Muscle layer of colon (tissue), 2 donors: ENCODE measurements around the gene MCAT.

Experiments
- H3K27ac ChIP-seq: one replicate; pipeline ENCODE4 v1.7.0; 2013; ENCODE audit warnings: low read depth, mild to moderate bottlenecking, low read length, moderate library complexity
- H3K27me3 ChIP-seq, 2 donors: one replicate each; pipeline ENCODE4 v1.7.0; 2013; ENCODE audit warnings: low read length in 2 of 2, mild to moderate bottlenecking in 2 of 2; ENCODE audit not compliant: insufficient read depth in 2 of 2, control insufficient read depth in 1 of 2
- H3K36me3 ChIP-seq: one replicate; pipeline ENCODE4 v1.7.0; 2013; ENCODE audit warnings: mild to moderate bottlenecking, low read length; ENCODE audit not compliant: insufficient read depth
- H3K4me1 ChIP-seq: one replicate; pipeline ENCODE4 v1.7.0; 2013; ENCODE audit warnings: mild to moderate bottlenecking, low read length; ENCODE audit not compliant: insufficient read depth
- H3K4me3 ChIP-seq, 2 donors: one replicate each; pipeline ENCODE4 v1.7.0; 2013; ENCODE audit warnings: low read length in 2 of 2, low read depth in 1 of 2, mild to moderate bottlenecking in 1 of 2, moderate library complexity in 1 of 2
- H3K9ac ChIP-seq: one replicate; pipeline ENCODE4 v1.7.0; 2013; ENCODE audit warnings: low read length
- H3K9me3 ChIP-seq: one replicate; pipeline ENCODE4 v1.7.0; 2013; ENCODE audit warnings: mild to moderate bottlenecking, low read length
- donor health status: abdominal sarcoma.
- donor health status: Adenocarcinoma of cecum.

MCAT gene

DNA sequence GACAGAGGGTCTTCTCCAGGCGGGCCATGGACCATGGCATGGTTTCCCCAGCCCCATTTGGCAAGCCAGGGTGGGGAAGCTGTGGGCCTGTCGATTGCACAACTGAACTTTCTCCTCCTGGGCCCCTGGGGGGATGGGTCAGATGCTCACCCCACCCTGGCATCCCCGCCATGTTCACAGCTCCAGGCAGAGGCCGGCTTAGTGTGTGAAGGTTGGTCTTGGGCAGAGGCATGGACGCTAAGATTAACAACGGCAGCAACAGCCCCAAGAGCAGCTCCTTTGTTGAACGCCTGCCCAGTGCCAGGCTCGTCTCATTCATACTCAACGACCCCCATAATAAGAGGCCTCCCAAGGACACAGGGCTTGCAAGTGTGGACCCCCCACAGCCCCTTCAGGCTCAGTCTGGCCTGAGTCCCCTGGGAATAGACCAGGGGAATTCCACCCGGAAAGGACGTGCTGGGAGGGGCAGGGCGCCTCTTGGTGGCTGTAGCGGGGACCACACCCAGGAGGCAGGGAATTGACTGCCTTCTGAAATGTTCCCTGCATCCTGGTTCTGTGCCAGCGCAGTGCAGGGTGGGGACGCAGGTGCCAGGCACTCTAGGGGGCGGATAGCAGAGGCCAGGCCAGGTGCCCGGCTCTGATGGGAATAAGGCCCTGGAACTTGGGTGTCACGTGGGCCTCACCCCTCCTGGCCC, 16.4 kb upstream of the MCAT start:
- Histone ChIP-seq H3K36me3 (no peaks in the 10 kb centered on the region), H3K27me3 (no peaks in the 10 kb centered on the region), H3K9me3 (no peaks in the 10 kb centered on the region), H3K4me3 (no peak overlapping the region), H3K4me1 (peaks cover 5% of the 10 kb centered on the region), H3K27ac (no peak overlapping the region), H3K9ac (no peak overlapping the region)

DNA sequence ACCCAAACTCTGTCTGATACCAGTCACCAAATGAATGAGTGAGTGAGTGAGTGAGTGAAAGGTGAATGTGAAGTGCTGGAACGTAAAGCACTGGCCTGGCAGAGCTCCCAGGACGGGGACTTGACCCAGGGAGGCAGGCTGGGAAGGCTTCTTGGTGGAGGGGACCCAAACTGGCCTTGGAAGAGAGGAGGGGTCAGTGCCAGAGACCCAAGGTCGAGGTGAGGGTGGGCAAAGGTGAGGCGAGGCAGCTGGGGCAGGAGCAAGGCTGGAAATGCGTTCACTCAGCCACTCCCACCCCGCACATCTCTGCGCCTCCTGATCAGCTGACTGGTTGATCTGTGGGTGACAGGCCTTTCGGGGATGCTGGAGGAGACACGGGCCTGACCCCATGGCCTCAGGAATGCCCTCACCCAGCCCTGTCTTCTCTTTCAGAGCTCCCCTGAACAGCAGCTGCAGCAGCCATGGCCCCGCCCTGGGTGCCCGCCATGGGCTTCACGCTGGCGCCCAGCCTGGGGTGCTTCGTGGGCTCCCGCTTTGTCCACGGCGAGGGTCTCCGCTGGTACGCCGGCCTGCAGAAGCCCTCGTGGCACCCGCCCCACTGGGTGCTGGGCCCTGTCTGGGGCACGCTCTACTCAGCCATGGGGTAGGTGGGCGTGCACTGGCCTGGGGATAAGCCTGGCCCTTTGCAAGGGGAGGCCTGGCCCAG, 15.7 kb upstream of the MCAT start:
- H3K9ac ChIP-seq: no peak overlapping the region
- H3K4me3 ChIP-seq: no peak overlapping the region
- no peaks in the 10 kb centered on the region for H3K27me3 ChIP-seq
- no peaks in the 10 kb centered on the region for H3K36me3 ChIP-seq
- peaks cover 5% of the 10 kb centered on the region for H3K4me1 ChIP-seq
- no peaks in the 10 kb centered on the region for H3K9me3 ChIP-seq
- no peak overlapping the region for H3K27ac ChIP-seq

DNA sequence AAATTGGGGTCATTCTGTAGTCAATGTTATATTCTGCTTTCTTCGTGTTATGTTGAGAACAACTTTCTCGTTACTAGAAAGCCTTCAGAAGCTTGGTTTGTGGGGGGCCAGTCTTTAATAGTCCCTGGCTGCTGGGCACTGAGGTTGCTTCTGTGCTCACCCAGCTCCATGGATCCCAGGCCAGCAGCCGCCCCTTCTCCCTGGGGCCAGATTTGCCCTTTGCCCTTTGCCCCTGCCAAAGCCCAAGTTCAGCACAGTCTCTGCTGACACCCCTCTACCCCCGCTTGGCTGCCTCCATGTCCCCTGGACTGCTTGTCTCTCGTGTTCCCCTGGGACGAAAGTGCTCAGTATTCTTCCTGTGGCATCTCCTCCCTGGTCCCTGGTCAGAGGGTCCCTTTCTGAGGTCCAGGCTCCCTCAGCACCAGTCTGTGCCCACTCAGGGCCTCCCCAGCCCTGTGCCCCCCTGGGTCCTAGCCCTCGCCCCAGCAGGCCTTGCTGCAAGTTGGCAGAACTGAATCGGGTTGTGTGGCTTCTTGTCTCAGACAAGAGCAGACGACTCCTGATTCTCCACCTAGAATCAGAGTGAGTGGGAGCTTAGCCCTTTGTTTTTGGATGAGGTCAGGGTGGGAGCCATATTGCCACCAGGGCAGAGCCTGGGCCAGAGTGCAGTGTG, 14.8 kb upstream of the MCAT start:
- H3K4me3 ChIP-seq: no peak overlapping the region
- H3K27ac ChIP-seq: no peak overlapping the region
- H3K36me3 ChIP-seq: no peaks in the 10 kb centered on the region
- no peaks in the 10 kb centered on the region for H3K4me1 ChIP-seq
- H3K9me3 ChIP-seq: no peaks in the 10 kb centered on the region
- no peak overlapping the region for H3K9ac ChIP-seq
- H3K27me3 ChIP-seq: no peaks in the 10 kb centered on the region

DNA sequence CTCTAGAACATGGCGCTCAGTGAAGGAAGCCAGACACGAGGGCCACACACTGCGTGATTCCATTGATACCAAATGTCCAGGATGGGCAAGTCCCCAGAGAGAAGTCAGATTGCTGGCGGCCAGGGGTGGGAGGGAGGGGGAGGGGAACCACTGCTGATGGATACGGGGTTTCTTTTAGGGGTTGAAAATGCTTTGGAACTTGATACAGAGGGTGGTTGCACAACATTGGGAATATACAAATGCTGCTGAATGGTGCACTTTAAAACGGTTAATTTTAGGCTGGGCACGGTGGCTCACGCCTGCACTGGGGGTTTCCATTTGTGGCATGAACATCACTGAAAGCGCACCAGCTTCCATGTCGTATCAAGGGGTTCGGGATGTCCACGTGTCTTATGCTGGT, 13.2 kb upstream of the MCAT start:
- Histone ChIP-seq H3K4me1 (peaks cover 4% of the 10 kb centered on the region), H3K27me3 (no peaks in the 10 kb centered on the region), H3K36me3 (no peaks in the 10 kb centered on the region), H3K4me3 (no peak overlapping the region), H3K27ac (no peak overlapping the region), H3K9me3 (no peaks in the 10 kb centered on the region), H3K9ac (no peak overlapping the region)

DNA sequence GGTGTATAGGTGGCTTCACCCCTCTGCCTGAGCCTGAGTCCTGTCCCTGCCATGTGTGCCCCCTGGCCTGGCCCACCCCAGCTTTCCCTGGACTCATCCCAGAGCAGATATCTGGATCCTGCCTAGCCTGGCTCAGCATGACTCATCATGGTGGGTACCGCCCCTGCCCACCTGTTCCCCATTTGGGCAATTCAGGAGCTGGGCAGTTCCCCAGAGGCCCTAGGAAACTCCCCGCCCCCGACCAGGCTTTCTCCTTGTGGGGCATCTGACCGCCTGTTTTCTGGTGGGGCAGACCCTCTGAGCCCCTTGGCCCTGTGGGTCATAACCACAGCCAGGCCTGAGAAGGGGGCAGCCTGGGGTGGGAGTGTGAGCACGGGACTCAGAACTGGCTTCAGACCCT, 12.6 kb upstream of the MCAT start:
- H3K9me3 ChIP-seq: no peaks in the 10 kb centered on the region
- no peak overlapping the region for H3K4me3 ChIP-seq
- H3K27me3 ChIP-seq: no peaks in the 10 kb centered on the region
- H3K27ac ChIP-seq: no peak overlapping the region
- H3K36me3 ChIP-seq: no peaks in the 10 kb centered on the region
- H3K9ac ChIP-seq: no peak overlapping the region
- H3K4me1 ChIP-seq: peaks cover 7% of the 10 kb centered on the region

DNA sequence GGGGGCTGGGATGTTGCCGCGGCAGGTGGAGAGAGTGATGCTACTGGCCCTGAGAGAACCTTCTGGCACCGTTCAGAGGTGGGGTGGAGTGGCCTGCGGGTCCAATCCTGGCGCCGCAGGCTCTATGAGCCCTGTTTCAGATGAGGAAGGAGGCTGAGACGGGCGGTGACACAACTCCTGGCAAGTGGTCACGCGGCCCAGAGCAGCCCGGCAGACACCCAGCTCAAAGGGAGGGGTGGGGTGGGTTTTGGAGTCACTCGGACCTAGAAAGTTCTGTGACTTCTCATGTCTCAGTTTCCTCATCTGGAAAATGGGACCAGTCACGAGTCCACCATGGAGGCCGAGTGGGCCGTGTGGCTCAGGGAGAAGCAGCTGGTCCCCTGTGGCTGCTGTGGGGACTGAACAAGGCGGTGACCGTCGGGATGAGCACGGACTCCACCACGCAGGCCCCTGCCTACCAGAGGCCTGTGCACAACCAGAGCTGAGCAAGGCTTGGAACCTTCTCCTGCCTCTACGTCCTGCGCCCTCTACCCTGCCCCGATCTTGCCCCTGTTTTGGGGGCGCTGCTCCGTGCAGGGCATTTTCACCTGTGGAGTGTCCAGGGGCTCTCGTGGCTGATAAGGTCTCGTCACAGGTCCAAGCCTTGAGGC, 11.8 kb upstream of the MCAT start:
- Histone ChIP-seq H3K27ac (no peak overlapping the region), H3K4me3 (no peak overlapping the region), H3K36me3 (no peaks in the 10 kb centered on the region), H3K27me3 (no peaks in the 10 kb centered on the region), H3K4me1 (peaks cover 12% of the 10 kb centered on the region), H3K9me3 (no peaks in the 10 kb centered on the region), H3K9ac (no peak overlapping the region)

DNA sequence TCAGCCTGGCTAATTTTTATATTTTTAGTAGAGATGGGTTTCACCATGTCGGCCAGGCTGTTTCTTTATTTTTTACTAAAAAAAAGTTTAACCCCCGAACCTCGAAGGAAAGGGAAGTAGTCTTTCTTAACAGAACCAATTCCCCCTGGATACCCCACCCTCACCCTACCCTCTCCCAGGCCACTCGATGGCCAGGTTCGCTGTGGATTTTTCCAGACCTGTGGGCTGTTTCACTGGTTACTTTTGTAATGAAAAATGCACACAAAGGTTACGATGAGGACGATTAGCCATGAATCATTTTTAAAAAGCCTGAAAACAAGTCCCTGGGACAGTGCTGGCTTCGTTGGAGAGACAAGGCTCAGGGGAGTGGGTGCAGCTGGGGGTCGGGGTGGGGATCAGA, 10.7 kb upstream of the MCAT start:
- Histone ChIP-seq H3K27ac (no peak overlapping the region), H3K9ac (no peak overlapping the region), H3K4me1 (peaks cover 12% of the 10 kb centered on the region)

DNA sequence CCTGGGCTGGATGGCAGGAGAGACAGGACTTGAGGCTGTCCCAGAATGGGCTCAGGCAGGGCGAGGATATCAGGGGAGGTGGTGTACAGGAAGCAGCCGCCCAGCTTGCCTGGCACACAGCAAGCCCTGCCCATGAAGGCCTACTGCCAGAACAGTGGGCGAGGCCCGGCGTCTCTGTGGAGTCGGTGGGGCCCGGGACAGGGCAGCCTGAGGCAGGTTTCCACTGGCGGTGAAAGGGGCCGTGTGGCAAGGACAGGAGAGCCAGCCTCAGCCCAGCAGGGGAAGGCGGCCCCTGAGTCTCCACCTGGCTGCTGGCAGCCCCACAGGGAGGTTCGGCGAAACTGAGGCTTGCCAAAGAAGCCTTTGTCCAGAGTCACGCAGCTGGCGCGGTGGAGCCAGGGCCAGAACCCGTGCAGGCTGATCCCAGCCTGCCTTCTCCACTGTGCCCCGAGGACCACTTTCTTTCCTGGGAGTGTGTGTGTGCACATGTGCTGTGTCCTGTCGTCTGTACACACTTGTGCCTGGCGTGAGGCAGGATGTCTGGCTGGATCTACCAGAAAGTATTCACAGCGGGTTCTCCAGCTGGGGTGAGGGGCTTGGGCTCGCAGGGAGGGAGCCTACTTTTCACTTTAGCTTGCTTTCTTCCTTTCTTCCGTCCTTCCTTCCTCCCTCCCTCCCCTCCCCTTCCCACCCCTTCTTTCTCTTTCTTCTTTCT, 9.3 kb upstream of the MCAT start:
- H3K27ac ChIP-seq: peak overlapping the region; percentile 75
- H3K9ac ChIP-seq: peak overlapping the region; percentile 54
- H3K27me3 ChIP-seq: no peaks in the 10 kb centered on the region
- H3K9me3 ChIP-seq: no peaks in the 10 kb centered on the region
- peak overlapping the region; percentile 74 to 84 for H3K4me3 ChIP-seq
- no peaks in the 10 kb centered on the region for H3K36me3 ChIP-seq
- peaks cover 12% of the 10 kb centered on the region for H3K4me1 ChIP-seq

More for the DNA sequence above, 10.7 kb upstream of the MCAT start:
- Histone ChIP-seq H3K27me3 (no peaks in the 10 kb centered on the region), H3K9me3 (no peaks in the 10 kb centered on the region), H3K4me3 (no peak overlapping the region), H3K36me3 (no peaks in the 10 kb centered on the region)

DNA sequence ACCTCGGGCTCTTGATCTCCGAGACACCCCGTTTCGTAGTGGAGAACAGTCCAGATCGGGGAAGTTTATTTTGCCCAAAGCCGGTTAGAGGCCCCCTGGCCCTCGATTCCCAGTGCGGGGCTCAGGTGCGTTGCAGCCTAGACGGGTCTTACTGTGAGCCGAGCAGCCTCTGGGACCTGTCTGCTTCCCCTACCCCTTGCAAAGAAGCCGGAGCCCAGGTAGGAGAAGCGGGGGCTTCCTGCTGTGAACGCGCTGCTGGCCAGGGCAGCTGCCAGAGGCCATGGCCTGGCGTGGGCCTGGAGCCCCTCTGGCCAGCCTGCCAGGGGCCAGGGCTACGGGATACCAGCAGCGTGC, 8.8 kb upstream of the MCAT start:
- no peaks in the 10 kb centered on the region for H3K9me3 ChIP-seq
- peak overlapping the region; percentile 54 for H3K9ac ChIP-seq
- H3K4me3 ChIP-seq: peak overlapping the region; percentile 74 to 84
- H3K4me1 ChIP-seq: peaks cover 12% of the 10 kb centered on the region
- no peaks in the 10 kb centered on the region for H3K27me3 ChIP-seq
- no peaks in the 10 kb centered on the region for H3K36me3 ChIP-seq
- peak overlapping the region; percentile 75 for H3K27ac ChIP-seq

DNA sequence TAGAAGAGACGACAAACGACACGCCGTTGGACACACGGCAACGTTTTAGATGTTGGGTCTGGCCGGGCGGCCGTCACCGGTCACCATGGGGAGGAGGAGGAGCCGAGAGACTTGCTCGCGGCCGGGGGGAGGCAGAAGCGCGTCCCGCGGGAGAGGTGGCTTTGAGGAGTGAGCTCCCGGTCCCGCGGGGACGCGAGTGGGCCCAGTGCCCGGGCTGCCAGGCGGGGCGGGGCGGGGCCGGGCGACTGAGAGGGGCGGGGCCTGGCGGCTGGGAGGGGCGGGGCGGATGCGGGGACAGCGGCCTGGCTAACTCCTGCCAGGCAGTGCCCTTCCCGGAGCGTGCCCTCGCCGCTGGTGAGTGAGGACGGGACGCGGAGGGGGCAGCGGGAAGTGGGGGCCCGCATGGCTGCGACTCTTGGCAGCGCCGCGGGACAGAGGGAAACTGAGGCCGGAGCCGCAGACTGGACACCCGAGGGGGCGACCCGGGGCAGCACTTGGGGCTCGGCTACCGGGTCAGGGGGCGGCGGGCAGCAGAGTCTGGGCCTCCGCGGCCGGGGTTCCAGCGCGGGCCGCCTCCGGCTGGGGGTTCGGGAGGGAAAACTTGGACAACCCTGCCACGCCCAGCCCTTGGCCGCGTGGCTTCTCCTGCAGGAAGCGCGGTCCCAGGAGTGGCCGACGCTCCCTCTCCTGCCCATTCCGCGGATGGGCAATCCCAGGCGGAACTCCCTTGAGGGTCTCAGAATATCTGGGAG, 8.2 kb upstream of the MCAT start, which contains the start of gene TSPO:
Gene TSPO, plus strand, starts transcription at position 309 of the 752 bp plus-strand sequence. CDS start 7,680 bp downstream, outside the sequence.
- H3K4me1 ChIP-seq: peaks cover 12% of the 10 kb centered on the region
- no peaks in the 10 kb centered on the region for H3K9me3 ChIP-seq
- H3K36me3 ChIP-seq: no peaks in the 10 kb centered on the region
- peak within 1 kb of the TSS; percentile 75 for H3K27ac ChIP-seq
- H3K4me3 ChIP-seq: peak within 1 kb of the TSS; percentile 74 to 84
- no peaks in the 10 kb centered on the region for H3K27me3 ChIP-seq
- H3K9ac ChIP-seq: peak within 1 kb of the TSS; percentile 54
